ENCODE data around the gene C17orf100.

- TF ChIP-seq CTCF (IDR thresholded peaks at IDR 0.05) (no peak), POLR2A (IDR thresholded peaks at IDR 0.05) (no peak)
Measured at GRCh38 chr17:6691546-6691945, 40.0 kb downstream of the C17orf100 start.

All from esophagus squamous epithelium (tissue), 4 donors.